ENCODE measurements around the gene SCN8A.
A peak's percentile ranks its signal among the peaks of the same experiment; 100 is the strongest.
"Not testable (repeated sequence)": the region's sequence is repeated elsewhere in the genome, so short reads cannot be mapped to it uniquely, and the experiment has no call there.

The SCN8A gene

DNA sequence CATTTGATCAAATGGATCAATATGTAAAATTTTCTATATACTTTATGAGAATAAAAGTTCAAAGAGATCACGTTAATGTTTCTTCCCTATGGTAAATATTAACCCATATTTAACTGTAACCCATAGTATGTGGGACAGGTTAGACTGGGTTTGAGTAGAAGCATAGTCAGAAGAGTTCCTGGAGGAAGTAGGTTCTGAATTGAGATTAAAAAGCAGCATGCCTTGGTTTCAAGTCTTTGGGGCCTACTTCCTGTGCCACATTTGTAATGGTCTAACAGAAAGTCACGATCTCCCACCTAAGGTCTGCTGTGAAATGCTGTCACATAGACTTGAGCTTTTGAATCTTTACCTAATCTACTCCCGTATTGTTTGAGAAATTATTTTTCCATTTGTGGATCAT, 193.7 kb downstream of the SCN8A start:
- DNase-seq (ENCODE audit: low read depth): no peak
- TF ChIP-seq, protein P1, sequence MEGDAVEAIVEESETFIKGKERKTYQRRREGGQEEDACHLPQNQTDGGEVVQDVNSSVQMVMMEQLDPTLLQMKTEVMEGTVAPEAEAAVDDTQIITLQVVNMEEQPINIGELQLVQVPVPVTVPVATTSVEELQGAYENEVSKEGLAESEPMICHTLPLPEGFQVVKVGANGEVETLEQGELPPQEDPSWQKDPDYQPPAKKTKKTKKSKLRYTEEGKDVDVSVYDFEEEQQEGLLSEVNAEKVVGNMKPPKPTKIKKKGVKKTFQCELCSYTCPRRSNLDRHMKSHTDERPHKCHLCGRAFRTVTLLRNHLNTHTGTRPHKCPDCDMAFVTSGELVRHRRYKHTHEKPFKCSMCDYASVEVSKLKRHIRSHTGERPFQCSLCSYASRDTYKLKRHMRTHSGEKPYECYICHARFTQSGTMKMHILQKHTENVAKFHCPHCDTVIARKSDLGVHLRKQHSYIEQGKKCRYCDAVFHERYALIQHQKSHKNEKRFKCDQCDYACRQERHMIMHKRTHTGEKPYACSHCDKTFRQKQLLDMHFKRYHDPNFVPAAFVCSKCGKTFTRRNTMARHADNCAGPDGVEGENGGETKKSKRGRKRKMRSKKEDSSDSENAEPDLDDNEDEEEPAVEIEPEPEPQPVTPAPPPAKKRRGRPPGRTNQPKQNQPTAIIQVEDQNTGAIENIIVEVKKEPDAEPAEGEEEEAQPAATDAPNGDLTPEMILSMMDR (conservative IDR thresholded peaks at IDR 0.05; ENCODE audit: low read depth, low read length): no peak
- no peak overlapping the region for H3K4me3 ChIP-seq (ENCODE audit: low read depth, low read length)

DNA sequence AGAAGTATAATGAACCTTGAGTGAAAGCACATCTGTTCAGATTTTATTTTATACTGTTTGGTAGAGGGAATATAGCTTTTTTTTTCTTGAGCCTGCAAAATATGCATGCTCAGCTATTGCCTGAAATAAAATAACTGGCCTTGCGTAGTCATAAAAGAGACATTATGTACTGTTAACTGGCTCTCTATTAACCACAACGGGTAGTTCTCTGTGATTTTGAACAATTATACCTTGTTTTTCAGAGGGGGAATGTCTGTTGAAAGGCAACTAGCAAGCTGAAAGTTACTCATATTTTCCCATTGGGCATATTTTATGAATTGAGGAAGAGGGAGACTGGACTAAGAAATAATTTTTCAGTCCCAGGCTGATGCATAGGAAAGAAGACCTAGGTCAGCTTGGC, 194.9 kb downstream of the SCN8A start:
- DNase-seq (ENCODE audit: low read depth): no peak
- H3K4me3 ChIP-seq (ENCODE audit: low read depth, low read length): no peak overlapping the region
- TF ChIP-seq, protein P1 (conservative IDR thresholded peaks at IDR 0.05; ENCODE audit: low read depth, low read length): no peak

DNA sequence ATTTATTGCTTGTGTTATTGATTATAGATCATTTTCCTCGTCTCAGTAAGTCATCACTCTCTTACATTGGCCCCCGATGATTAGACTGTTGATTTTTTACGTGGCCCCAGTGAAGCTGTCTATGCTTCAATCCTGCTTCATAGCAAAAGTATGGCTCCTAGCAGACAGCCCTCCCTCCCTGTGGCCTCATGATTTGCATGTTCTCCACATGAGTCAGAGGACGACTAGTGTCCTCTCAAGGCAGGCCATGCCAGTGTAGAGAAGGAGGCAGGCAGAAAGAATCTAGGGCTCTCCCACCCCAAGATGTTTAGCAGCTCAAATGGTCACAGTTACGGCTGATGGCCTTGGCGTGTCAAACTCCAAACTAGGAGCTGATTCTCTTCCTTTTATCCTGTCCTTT, 197.8 kb downstream of the SCN8A start:
- DNase-seq (ENCODE audit: low read depth): peak; percentile 30
- H3K4me3 ChIP-seq (ENCODE audit: low read depth, low read length): no peak overlapping the region
- TF ChIP-seq, protein P1 (conservative IDR thresholded peaks at IDR 0.05; ENCODE audit: low read depth, low read length): no peak

DNA sequence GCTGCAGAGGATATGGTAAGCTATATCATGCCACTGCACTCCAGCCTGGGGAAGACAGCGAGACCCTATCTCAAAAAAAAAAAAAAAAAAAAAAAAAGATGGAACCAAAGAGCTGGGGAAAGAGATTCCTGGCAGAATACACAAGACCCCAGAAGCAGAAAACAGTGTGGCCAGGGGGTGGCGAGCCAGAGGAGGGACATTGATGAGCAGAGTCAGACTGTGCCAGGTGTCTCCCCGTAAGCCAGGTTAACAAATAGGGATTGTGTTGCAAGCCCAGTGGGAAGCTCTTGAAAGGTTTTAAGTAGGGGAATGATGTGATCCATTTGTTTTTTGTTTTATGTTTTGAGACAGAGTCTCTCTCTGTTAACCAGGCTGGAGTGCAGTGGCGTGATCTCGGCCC, 201.4 kb downstream of the SCN8A start:
- TF ChIP-seq, protein P1 (conservative IDR thresholded peaks at IDR 0.05; ENCODE audit: low read depth, low read length): no peak
- DNase-seq (ENCODE audit: low read depth): no peak
- no peak overlapping the region for H3K4me3 ChIP-seq (ENCODE audit: low read depth, low read length)

DNA sequence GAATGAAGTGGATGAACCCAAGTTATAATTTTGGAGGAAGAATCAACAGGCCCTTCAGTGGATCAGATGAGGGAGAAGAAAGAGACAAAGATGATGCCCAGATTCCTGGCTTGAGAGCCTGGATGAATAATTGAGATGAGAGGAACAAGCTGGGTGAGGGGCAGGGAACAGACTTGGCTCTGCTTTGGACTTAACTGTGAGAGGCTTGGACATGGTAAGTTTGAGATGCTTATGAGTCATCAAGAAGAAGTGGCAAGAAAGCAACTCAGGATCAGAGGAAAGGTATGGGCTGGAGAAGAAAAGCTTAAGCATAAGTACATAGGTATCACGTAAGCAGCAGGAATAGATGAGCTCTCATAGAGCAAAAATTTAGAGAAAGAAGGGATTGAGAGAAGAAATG, 202.2 kb downstream of the SCN8A start:
- H3K4me3 ChIP-seq (ENCODE audit: low read depth, low read length): no peak overlapping the region
- DNase-seq (ENCODE audit: low read depth): no peak
- TF ChIP-seq, protein P1 (conservative IDR thresholded peaks at IDR 0.05; ENCODE audit: low read depth, low read length): no peak

DNA sequence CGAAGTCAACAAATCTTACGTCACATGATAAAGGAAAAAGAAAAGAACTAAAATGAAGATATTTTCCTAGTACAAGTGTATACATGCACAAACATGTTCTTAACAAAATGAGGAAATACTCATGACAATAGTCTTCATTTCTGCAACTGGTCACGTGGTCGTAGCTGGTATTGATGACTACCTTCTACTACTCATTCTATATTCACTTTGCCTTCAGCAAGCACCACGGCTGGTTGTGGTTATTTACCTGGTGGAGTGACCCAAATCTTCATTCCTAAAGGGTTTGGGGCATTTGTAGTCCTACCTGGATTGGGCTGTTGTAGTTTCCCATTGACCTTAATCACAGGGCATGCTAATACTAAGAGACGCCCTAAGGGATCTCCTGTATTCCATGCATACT, 206.3 kb downstream of the SCN8A start:
- H3K4me3 ChIP-seq (ENCODE audit: low read depth, low read length): no peak overlapping the region
- TF ChIP-seq, protein P1 (conservative IDR thresholded peaks at IDR 0.05; ENCODE audit: low read depth, low read length): no peak
- no peak for DNase-seq (ENCODE audit: low read depth)

DNA sequence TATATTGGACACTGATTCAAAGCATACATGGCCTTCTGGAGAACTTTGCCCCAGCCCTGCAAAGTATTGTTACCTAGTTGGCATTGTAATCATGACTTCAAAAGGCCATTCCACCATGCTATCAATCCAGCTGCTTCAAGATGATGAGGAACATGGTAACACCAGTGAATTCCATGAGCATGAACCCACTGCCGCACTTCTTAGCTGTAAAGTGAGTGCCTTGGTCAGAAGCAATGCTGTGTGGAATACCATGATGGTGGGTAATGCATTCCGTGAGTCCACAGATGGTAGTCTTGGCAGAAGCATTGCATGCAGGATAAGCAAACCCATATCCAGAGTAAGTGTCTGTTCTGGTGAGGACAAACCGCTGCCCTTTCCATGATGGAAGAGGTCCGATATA, 207.0 kb downstream of the SCN8A start:
- not testable (repeated sequence) for H3K4me3 ChIP-seq (ENCODE audit: low read depth, low read length); DNase-seq (ENCODE audit: low read depth)

DNA sequence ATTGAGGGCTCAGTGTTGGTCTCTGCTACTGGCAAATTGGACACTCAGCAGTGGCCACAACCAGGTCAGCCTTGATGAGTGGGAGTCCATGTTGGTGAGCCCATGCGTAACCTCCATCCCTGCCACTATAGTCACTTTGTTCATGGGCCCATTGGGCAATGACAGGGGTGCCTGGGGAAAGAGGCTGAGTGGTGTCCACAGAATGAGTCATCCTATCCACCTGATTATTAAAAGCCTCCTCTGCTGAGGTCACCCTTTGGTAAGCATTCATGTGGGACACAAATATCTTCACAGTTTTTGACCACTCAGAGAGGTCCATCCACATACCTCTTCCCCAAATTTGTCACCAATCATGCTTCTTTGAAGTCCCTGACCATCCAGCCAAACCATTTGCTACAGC, 207.5 kb downstream of the SCN8A start:
- TF ChIP-seq, protein P1 (conservative IDR thresholded peaks at IDR 0.05; ENCODE audit: low read depth, low read length): no peak
- H3K4me3 ChIP-seq (ENCODE audit: low read depth, low read length): no peak overlapping the region
- no peak for DNase-seq (ENCODE audit: low read depth)

Measured in choroid plexus epithelial cell (primary cell).